ENCODE measurements around the gene ZIC1.

GRCh38 chr3:147422601-147423536, 13.7 kb downstream of the ZIC1 start:
- TF ChIP-seq ZNF791 (tag by site-specific recombination; IDR thresholded peaks at IDR 0.05), result no peak
- TF ChIP-seq ZFP69B (tag by site-specific recombination; IDR thresholded peaks at IDR 0.05), result no peak
- TF ChIP-seq ZNF18 (tag by site-specific recombination; IDR thresholded peaks at IDR 0.05), result no peak
- TF ChIP-seq, protein P1, sequence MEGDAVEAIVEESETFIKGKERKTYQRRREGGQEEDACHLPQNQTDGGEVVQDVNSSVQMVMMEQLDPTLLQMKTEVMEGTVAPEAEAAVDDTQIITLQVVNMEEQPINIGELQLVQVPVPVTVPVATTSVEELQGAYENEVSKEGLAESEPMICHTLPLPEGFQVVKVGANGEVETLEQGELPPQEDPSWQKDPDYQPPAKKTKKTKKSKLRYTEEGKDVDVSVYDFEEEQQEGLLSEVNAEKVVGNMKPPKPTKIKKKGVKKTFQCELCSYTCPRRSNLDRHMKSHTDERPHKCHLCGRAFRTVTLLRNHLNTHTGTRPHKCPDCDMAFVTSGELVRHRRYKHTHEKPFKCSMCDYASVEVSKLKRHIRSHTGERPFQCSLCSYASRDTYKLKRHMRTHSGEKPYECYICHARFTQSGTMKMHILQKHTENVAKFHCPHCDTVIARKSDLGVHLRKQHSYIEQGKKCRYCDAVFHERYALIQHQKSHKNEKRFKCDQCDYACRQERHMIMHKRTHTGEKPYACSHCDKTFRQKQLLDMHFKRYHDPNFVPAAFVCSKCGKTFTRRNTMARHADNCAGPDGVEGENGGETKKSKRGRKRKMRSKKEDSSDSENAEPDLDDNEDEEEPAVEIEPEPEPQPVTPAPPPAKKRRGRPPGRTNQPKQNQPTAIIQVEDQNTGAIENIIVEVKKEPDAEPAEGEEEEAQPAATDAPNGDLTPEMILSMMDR (tag by site-specific recombination; IDR thresholded peaks at IDR 0.05), result no peak
- TF ChIP-seq ZNF610 (tag by site-specific recombination; IDR thresholded peaks at IDR 0.05; ENCODE audit: borderline replicate concordance), result no peak
- TF ChIP-seq ZSCAN30 (tag by site-specific recombination; IDR thresholded peaks at IDR 0.05), result no peak
- no peak for TF ChIP-seq KLF16 (tag by site-specific recombination; IDR thresholded peaks at IDR 0.05)
- TF ChIP-seq SP2 (tag by site-specific recombination; IDR thresholded peaks at IDR 0.05), result no peak
- TF ChIP-seq ZNF830 (tag by site-specific recombination; IDR thresholded peaks at IDR 0.05; ENCODE audit: low read depth), result no peak
- TF ChIP-seq ZFP41 (tag by site-specific recombination; IDR thresholded peaks at IDR 0.05; ENCODE audit: borderline replicate concordance), result no peak
- no peak for TF ChIP-seq YY1 (tag by site-specific recombination; IDR thresholded peaks at IDR 0.05)
- TF ChIP-seq PBX3 (CRISPR knock-in tag; IDR thresholded peaks at IDR 0.05), result no peak
- TF ChIP-seq ZNF549 (tag by site-specific recombination; IDR thresholded peaks at IDR 0.05), result no peak

Data from HEK293 (cell line).